ENCODE measurements around the gene ADISSP.

DNA sequence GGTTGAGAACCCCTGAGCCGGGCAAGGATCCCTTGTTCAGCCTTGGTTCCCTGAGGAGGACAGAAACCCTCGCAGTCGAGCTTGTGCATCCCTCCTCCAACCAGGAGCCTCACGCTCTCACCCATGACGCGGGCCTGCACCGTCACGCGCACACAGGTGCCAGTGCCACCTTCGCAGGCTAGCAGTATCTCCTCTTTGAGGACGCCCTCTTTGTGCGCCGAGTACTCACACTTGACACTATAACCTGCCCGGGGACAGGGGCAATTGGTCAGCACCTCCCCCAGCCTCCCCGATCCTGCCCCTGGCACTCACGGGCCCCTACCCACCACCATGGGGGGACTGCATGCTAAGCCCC, 13.3 kb downstream of the ADISSP start:
- TF ChIP-seq CTCF (IDR thresholded peaks at IDR 0.05) (no peak), EZH2 (IDR thresholded peaks at IDR 0.05; ENCODE audit: borderline replicate concordance, insufficient read depth, low read depth, low read length, poor library complexity, severe bottlenecking) (no peak)

Measured in B cell (primary cell).